ENCODE results near the gene CENPB.

GRCh38 chr20:3802524-3803239, 16.1 kb upstream of the CENPB start:
- TF ChIP-seq CTCF (conservative IDR thresholded peaks at IDR 0.05; ENCODE audit: low read length) = no peak
- TF ChIP-seq EZH2phosphoT487 (IDR thresholded peaks at IDR 0.05; ENCODE audit: borderline replicate concordance, low read depth, low read length) = no peak
